Activated CD4-positive, alpha-beta memory T cell treated with anti-CD3 and anti-CD28 coated beads, Interleukin-2, amount 10 ng/mL, durations not matched to agents 7 days and 5 days (primary cell): ENCODE results near the gene CLMP. TPM values are rescaled to one million over a fixed set of nuclear protein-coding genes. Genes with fewer than 3 reads are reported as not detected.

Experiments
- CTCF ChIA-PET: fragments of 350-600 bp; sonication (Branson Sonifier 250); formaldehyde crosslinking; loops from one replicate; lab custom pipeline; 2021; ENCODE audit warnings: antibody characterized with exemption, inconsistent platforms; lab: Charles Lee
- POLR2A ChIA-PET: fragments of 350-600 bp; sonication (Branson Sonifier 250); formaldehyde crosslinking; loops from one replicate; lab custom pipeline; 2021; ENCODE audit warnings: antibody characterized with exemption; lab: Charles Lee
- DNase-seq: peaks from one replicate; pipeline ENCODE4 v3.0.0-alpha.2; 2020
- H3K27ac Mint-ChIP-seq: one replicate; pipeline ENCODE4 v1.8.0; 2021; ENCODE audit warnings: mild to moderate bottlenecking, mixed read lengths
- H3K27me3 Mint-ChIP-seq: one replicate; pipeline ENCODE4 v1.8.0; 2021; ENCODE audit warnings: mixed read lengths
- H3K36me3 Mint-ChIP-seq: one replicate; pipeline ENCODE4 v1.8.0; 2021; ENCODE audit warnings: low read depth, mixed read lengths
- H3K4me1 Mint-ChIP-seq: one replicate; pipeline ENCODE4 v1.8.0; 2021; ENCODE audit warnings: mixed read lengths
- H3K4me3 Mint-ChIP-seq: one replicate; pipeline ENCODE4 v1.8.0; 2021; ENCODE audit warnings: mild to moderate bottlenecking, mixed read lengths
- H3K9me3 Mint-ChIP-seq: one replicate; pipeline ENCODE4 v1.8.0; 2021; ENCODE audit warnings: mixed read lengths
- total RNA-seq, 2 experiments: library from RNA; stranded (reverse); gene quantifications; one replicate each; pipeline ENCODE4 v1.2.3, GENCODE V29; 2021

The CLMP gene
- total RNA-seq, 2 experiments from 2014 or later = 0.75 to 0.81 TPM

DNA sequence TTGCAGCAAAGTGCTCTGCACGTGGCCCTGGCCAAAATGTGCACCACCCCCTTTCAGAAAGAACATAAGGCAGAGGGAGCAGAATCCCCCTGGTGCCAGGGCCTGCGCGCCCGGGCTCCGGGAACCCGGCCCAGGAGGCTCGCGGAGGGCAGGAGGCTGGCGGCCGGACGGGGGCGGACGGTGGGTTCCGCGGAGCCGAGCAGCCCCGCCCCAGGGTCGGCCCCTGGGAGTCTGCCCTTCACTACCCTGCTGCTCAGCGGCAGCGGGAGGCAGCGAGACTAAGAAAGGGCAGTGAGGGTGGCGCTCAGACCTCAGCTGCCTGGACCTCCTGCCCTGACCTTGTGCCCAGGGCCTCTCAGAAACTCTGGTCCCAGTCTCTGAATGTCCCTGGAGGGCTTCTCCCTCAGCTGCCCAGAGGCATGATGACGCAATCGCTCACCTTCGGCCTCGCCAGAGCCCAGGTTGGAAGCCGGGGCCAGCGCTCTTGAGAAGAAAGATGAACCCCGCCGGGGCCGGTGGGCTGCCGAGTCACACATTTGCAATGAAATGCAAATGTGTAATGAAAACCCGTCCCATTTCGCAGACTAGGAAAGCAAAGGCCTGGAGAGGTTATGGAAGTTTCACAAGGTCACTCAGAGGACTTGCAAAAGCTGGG, 1.1 kb upstream of the CLMP start:
- ChIA-PET POLR2A (no interaction called here), CTCF (no interaction called here)
- H3K4me1 Mint-ChIP-seq = peaks cover 14% of the 10 kb centered on the region
- DNase-seq = no peak
- no peaks in the 10 kb centered on the region for H3K36me3 Mint-ChIP-seq
- no peaks in the 10 kb centered on the region for H3K9me3 Mint-ChIP-seq
- no peak overlapping the region for H3K27ac Mint-ChIP-seq
- H3K27me3 Mint-ChIP-seq = peaks cover 78% of the 10 kb centered on the region
- no peak overlapping the region for H3K4me3 Mint-ChIP-seq

DNA sequence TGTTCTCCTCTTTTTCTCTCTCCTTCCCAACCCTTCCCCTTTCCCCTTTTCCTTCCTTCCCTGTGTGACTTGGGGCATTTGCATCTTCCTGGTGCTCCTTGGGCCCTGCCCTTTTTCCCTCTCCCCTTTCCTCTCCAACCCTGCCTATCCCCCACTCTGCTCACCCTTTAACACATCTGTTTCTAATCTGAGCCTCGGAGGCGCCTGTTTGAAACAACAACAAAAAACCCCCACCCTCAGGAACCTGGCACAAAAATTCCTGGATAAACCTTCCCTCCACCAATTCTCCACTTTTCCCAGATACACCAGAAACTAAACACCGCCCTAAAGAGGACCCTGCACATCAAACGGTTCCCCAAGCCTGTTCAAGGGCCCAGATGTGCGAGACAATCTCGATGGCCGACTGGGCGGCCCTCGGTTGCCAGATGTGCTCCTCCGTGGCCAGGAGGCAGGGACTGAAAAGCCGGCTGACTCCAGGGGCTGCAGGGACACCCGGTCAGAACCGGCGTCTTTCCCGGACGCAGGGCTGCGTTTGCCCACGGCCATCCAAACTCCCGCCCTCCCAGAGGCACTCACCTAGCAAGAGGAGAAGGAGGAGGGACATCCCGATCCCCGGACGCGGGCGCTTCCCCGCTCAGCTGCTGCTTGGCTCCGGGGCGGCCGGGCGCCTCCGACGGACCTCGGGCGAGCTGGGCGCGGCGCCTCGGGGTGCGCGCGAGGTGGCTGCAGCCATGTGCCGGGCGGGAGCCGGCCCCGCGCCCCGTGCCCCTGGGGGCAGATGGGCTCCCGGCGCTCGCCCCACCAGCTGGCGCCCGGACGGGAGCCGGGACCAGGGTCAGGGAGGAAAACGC, 486 bp downstream of the CLMP start:
- Mint-ChIP-seq H3K4me3 (no peak overlapping the region), H3K4me1 (peaks cover 17% of the 10 kb centered on the region), H3K27ac (no peak overlapping the region), H3K9me3 (no peaks in the 10 kb centered on the region), H3K36me3 (no peaks in the 10 kb centered on the region), H3K27me3 (peaks cover 87% of the 10 kb centered on the region)
- no peak for DNase-seq
- ChIA-PET POLR2A (no interaction called here), CTCF (no interaction called here)

DNA sequence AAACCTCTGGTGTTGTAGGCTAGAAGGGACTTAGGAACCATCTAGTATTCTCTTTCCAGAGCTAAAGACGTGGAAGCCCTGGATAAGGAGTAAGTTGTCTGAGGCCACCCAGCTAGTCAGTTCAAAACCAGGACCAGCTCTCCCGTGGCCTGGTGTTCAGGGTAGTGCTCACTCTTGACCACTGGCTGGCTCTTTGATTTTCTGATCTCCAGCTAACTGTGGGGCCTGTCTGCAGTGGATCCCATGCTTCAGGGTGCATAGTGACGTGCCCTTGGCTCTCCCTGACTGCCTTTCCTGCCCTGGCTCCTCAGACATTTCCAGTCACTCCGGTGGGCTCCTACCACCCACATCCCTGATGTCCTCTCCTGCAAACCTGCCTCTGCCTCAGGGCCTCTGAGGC, 1.3 kb downstream of the CLMP start:
- DNase-seq = no peak
- Mint-ChIP-seq H3K9me3 (no peaks in the 10 kb centered on the region), H3K27ac (no peak overlapping the region), H3K4me1 (peaks cover 17% of the 10 kb centered on the region), H3K27me3 (peaks cover 83% of the 10 kb centered on the region), H3K4me3 (no peak overlapping the region), H3K36me3 (no peaks in the 10 kb centered on the region)
- POLR2A ChIA-PET = no interaction called here
- CTCF ChIA-PET = no interaction called here

DNA sequence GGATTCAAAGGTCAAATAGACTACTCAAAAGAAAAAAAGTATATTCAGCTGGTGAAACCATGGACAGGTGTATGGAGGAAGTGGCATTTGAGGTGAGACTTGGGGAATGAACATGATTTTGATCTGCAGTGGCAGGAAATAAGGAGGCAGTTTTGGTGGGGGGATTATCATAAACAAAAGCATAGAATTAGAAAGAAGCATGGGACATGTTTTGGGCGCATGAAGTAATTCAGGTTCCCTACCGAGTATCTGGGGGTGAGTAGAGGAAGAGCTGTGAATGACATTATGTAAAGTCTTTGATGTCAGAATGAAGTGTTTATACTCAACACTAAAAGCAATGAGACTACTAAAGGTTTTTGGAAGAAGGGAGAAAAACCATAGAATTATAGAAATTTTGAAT, 3.1 kb downstream of the CLMP start:
- no peak overlapping the region for H3K27ac Mint-ChIP-seq
- H3K4me3 Mint-ChIP-seq = no peak overlapping the region
- DNase-seq = no peak
- H3K36me3 Mint-ChIP-seq = no peaks in the 10 kb centered on the region
- H3K4me1 Mint-ChIP-seq = peaks cover 17% of the 10 kb centered on the region
- CTCF ChIA-PET = interaction anchor here (0.9 to 3.2 kb wide), 2 partner anchors 55 to 69 kb away, joined by 3 to 9 read pairs; no protein-coding TSS in a partner anchor
- H3K9me3 Mint-ChIP-seq = no peaks in the 10 kb centered on the region
- POLR2A ChIA-PET = no interaction called here
- H3K27me3 Mint-ChIP-seq = peaks cover 86% of the 10 kb centered on the region

DNA sequence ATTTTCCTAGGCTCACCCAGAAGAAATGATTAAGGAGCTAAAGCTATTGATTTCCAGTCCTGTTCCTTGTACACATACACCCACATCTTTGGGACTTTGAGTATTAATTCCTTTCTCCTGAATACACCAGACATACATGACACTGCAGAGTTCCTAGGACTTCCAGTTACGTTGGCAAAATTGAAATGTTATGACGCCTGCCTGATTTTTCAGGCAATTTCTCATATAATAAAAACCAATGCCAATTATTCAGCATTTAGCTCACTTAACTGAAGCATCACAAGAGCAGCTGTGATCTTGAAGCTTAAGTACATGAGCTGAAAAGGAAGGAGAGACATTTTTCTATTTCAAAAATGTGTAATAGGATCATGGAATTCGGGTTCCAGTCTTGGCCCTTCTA, 4.5 kb downstream of the CLMP start:
- no peak overlapping the region for H3K27ac Mint-ChIP-seq
- ChIA-PET CTCF (interaction anchor here (1.2 to 3.2 kb wide), 2 partner anchors 56 to 71 kb away, joined by 4 to 9 read pairs; no protein-coding TSS in a partner anchor), POLR2A (no interaction called here)

DNA sequence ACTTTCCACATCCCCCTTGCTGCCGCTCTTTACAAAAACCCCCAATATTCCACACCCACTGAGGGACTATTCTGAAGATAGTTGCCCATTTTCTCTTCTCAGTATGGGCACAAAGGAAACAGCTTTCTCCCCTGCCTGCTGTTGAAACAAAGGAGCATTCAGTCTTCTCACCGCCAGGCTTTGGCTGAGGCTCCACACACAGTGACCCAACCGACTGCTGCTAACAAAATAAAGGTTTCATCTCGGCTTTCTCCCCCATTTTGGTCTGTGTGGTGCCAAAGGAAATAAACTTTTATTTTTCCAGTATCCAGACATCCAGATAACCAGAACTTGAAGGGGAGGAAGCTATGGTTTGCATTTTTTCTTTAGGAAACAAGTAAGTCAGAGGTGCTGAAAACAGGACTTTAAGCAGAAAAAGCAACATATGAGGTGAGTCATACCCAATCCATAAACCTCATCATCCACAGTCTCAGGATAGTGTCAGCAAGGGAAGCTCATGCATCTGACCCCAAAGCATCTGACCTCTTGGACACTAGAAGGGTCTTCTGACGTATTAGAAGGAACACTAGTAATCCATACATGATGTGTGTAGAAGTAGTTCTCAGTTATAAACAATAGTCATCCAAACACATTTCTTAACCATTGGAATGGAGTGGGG, 6.4 kb downstream of the CLMP start:
- peaks cover 76% of the 10 kb centered on the region for H3K27me3 Mint-ChIP-seq
- H3K36me3 Mint-ChIP-seq = no peaks in the 10 kb centered on the region
- no peak for DNase-seq
- ChIA-PET POLR2A (interaction anchor here (1.1 kb wide), 1 partner anchor 10 kb away, joined by 3 read pairs; no protein-coding TSS in a partner anchor), CTCF (interaction anchor here (1.1 to 1.4 kb wide), 4 partner anchors 24 to 89 kb away, joined by 3 to 4 read pairs (median 3); no protein-coding TSS in a partner anchor)
- H3K9me3 Mint-ChIP-seq = no peaks in the 10 kb centered on the region
- H3K4me1 Mint-ChIP-seq = peaks cover 12% of the 10 kb centered on the region
- H3K4me3 Mint-ChIP-seq = no peak overlapping the region
- H3K27ac Mint-ChIP-seq = no peak overlapping the region

More for the DNA sequence above, 4.5 kb downstream of the CLMP start:
- no peak for DNase-seq
- Mint-ChIP-seq H3K4me3 (no peak overlapping the region), H3K27me3 (peaks cover 83% of the 10 kb centered on the region), H3K4me1 (peaks cover 14% of the 10 kb centered on the region), H3K9me3 (no peaks in the 10 kb centered on the region), H3K36me3 (no peaks in the 10 kb centered on the region)

DNA sequence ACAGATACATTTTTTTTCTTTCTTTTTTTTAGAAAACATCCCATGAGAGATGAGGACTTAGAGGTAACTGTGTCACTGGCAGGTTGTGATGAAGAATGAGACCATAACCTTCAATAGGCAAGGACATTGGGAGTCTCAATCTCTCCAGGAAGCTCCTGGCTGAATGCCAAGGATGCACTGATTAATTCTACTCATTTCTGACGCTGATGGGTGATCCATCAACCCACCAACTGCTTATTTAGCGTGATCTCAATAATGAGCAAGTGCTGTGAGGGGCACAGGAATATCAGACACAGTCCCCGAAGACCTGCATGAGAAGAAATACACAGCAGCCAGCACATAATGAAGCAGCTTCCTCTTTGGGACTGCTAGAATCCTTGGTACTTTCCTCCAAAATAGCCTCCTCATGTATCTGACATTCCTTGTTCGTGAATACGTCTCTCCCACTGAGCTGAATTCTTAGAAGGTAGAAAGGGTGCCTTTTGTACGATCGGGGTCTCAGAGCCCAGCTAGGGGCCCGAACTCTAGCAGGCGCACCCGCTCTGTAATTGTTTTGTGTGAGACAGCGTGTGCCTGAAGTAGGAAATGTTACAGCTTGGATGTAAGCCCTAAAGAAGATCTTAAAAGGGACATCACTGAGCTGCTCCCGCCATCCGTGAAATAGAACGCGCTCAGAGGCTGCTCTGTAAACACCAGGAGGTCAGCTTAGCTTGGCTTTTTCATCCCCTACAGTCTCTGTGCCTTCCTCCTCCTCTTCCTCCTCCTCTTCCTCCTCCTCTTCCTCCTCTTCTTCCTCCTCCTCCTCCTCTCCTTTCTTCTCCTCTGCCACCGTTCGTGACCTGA, 7.2 kb downstream of the CLMP start:
- ChIA-PET CTCF (interaction anchor here (1.1 to 1.4 kb wide), 4 partner anchors 23 to 89 kb away, joined by 3 to 4 read pairs (median 3); no protein-coding TSS in a partner anchor), POLR2A (interaction anchor here (1.1 kb wide), 1 partner anchor 9 kb away, joined by 3 read pairs; no protein-coding TSS in a partner anchor)
- Mint-ChIP-seq H3K27me3 (peaks cover 70% of the 10 kb centered on the region), H3K4me1 (peaks cover 13% of the 10 kb centered on the region), H3K4me3 (no peak overlapping the region), H3K9me3 (no peaks in the 10 kb centered on the region), H3K36me3 (no peaks in the 10 kb centered on the region), H3K27ac (no peak overlapping the region)
- no peak for DNase-seq

DNA sequence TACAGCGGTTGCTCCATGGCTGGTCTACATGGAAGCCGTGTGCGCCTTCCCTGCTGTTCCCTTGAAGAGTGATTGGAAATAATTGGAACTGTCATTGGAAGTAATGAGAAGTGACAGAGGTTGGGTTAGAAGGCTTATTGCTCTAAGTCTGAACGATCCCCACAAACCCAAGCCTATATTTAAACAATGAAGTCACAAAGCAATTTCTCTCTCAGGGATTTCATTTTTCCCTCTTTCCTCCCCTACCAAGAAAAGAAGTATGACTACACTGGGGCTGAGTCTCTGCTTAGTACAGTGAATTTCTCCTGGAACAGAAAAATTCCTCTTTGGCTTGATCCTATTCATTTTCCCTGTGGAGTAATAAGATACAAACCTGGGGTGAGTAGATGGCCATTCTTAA, 7.8 kb downstream of the CLMP start:
- Mint-ChIP-seq H3K27ac (no peak overlapping the region), H3K36me3 (no peaks in the 10 kb centered on the region), H3K4me3 (no peak overlapping the region), H3K4me1 (peaks cover 13% of the 10 kb centered on the region), H3K27me3 (peaks cover 68% of the 10 kb centered on the region), H3K9me3 (no peaks in the 10 kb centered on the region)
- CTCF ChIA-PET = interaction anchor here (1.4 kb wide), 1 partner anchor 76 kb away, joined by 4 read pairs; no protein-coding TSS in a partner anchor
- no peak for DNase-seq
- POLR2A ChIA-PET = no interaction called here

DNA sequence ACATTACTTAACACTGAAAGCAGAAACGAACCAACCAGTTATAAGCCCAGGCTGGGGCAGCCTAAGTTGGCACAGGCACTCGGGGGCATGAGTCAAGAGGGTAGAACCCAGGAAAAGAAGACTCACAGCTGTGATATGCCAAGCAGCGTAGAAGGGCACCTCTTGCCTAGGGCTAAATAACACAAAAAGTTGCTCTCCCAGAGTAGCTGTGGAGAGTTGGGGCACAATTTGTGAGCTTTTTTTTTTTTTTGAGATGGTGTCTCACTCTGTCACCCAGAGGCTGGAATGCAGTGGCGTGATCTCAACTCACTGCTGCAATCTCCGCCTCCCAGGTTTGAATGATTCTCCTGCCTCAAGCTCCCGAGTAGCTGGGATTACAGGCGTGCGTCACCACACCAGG, 8.8 kb downstream of the CLMP start:
- peaks cover 8% of the 10 kb centered on the region for H3K4me1 Mint-ChIP-seq
- H3K4me3 Mint-ChIP-seq = no peak overlapping the region
- H3K27ac Mint-ChIP-seq = no peak overlapping the region
- no peaks in the 10 kb centered on the region for H3K9me3 Mint-ChIP-seq
- POLR2A ChIA-PET = no interaction called here
- peaks cover 62% of the 10 kb centered on the region for H3K27me3 Mint-ChIP-seq
- CTCF ChIA-PET = interaction anchor here (1.0 to 1.4 kb wide), 2 partner anchors 10 to 83 kb away, joined by 3 read pairs; no protein-coding TSS in a partner anchor
- H3K36me3 Mint-ChIP-seq = no peaks in the 10 kb centered on the region
- DNase-seq = no peak

DNA sequence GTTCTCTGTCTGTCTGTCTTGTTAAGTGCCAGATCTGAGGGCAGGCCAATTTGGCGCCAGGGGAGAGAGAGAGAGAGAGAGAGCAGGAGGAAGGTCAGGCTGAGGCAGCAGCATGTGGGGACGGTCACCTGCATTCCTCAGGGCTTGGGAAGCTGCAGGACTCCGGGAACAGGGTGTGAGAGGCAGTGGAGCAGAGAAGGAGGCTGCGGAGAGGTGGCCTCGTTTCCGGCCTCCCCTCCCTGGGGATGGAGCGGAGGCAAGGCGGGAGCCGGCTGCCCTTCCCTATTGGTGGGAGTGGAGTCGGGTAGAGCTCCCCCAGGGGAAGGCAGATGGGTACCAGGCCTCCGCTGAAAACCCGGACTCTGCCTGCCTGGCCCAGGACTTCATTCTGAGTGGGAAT, 9.7 kb downstream of the CLMP start:
- ChIA-PET POLR2A (no interaction called here), CTCF (interaction anchor here (1.3 to 1.4 kb wide), 3 partner anchors 9 to 76 kb away, joined by 3 to 5 read pairs (median 3); no protein-coding TSS in a partner anchor)
- H3K9me3 Mint-ChIP-seq = no peaks in the 10 kb centered on the region
- H3K36me3 Mint-ChIP-seq = no peaks in the 10 kb centered on the region
- no peak overlapping the region for H3K27ac Mint-ChIP-seq
- no peak overlapping the region for H3K4me3 Mint-ChIP-seq
- peaks cover 54% of the 10 kb centered on the region for H3K27me3 Mint-ChIP-seq
- H3K4me1 Mint-ChIP-seq = peaks cover 8% of the 10 kb centered on the region
- DNase-seq = no peak

DNA sequence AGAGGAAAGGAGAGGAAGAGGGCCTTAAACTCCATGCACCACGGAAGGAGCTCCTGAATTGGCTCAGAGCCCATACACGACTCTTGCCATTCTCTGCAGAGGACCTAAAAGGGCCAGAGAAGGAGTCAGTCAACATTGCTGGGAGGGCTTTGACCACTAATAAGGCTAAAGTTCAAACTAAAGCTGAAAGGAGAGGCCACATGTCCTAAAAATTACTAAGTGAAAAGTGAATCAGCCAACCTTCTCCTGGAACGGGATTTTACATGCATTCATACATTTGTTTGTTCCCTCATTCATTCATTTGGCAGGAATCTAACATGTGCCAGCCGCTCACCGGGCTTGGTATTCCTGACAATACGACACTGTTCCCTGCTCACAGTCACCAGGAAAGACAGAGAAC, 10.5 kb downstream of the CLMP start:
- Mint-ChIP-seq H3K4me3 (no peak overlapping the region), H3K4me1 (peaks cover 5% of the 10 kb centered on the region), H3K27ac (no peak overlapping the region), H3K36me3 (no peaks in the 10 kb centered on the region), H3K27me3 (peaks cover 49% of the 10 kb centered on the region), H3K9me3 (no peaks in the 10 kb centered on the region)
- DNase-seq = no peak
- ChIA-PET CTCF (interaction anchor here (1.3 to 1.4 kb wide), 2 partner anchors 63 to 77 kb away, joined by 3 to 5 read pairs; no protein-coding TSS in a partner anchor), POLR2A (no interaction called here)
